Measurements from ENCODE around the gene CTIF. TPM values are rescaled to one million over a fixed set of nuclear protein-coding genes. Genes with fewer than 3 reads are reported as not detected.
"Not testable (repeated sequence)": the region's sequence is repeated elsewhere in the genome, so short reads cannot be mapped to it uniquely, and the experiment has no call there.

The CTIF gene
- total RNA-seq, 1 experiment from 2014 or later = 95.8 TPM

- no peaks in the 10 kb centered on the region for H3K27me3 Mint-ChIP-seq (ENCODE audit: insufficient read depth, unreplicated experiment)
- no TSS peak for BruUV-seq (replicated peaks)
- H3K27ac Mint-ChIP-seq (ENCODE audit: low read depth, unreplicated experiment) = no peak overlapping the region
- CTCF ChIA-PET = interaction anchor here (0.5 to 0.6 kb wide), 3 partner anchors 30 to 1386 kb away, joined by 3 read pairs; no protein-coding TSS in a partner anchor
- TF ChIP-seq CTCF (IDR thresholded peaks at IDR 0.05; ENCODE audit: unreplicated experiment) = no peak
- no peak for DNase-seq (ENCODE audit: unreplicated experiment)
- POLR2A ChIA-PET = no interaction called here
- intact Hi-C loops (cut with micrococcal nuclease) = loop anchor here (10.0 kb wide), 1 partner anchor 421 kb away; no protein-coding TSS in a partner anchor
- peaks cover 21% of the 10 kb centered on the region for H3K36me3 Mint-ChIP-seq (ENCODE audit: insufficient read depth, unreplicated experiment)
- H3K4me3 Mint-ChIP-seq (ENCODE audit: unreplicated experiment) = no peak overlapping the region
- peaks cover 6% of the 10 kb centered on the region for H3K4me1 Mint-ChIP-seq (ENCODE audit: insufficient read depth, unreplicated experiment)
- peaks cover 8% of the 10 kb centered on the region for H3K9me3 Mint-ChIP-seq (ENCODE audit: unreplicated experiment)
Measured at GRCh38 chr18:48645427-48646002, 106.7 kb downstream of the CTIF start.

GRCh38 chr18:48646976-48647375 lies 108.1 kb downstream of the CTIF start:
- H3K4me1 Mint-ChIP-seq (ENCODE audit: insufficient read depth, unreplicated experiment) = no peaks in the 10 kb centered on the region
- H3K36me3 Mint-ChIP-seq (ENCODE audit: insufficient read depth, unreplicated experiment) = peaks cover 18% of the 10 kb centered on the region
- no peak overlapping the region for H3K27ac Mint-ChIP-seq (ENCODE audit: low read depth, unreplicated experiment)
- H3K4me3 Mint-ChIP-seq (ENCODE audit: unreplicated experiment) = no peak overlapping the region
- H3K27me3 Mint-ChIP-seq (ENCODE audit: insufficient read depth, unreplicated experiment) = no peaks in the 10 kb centered on the region
- intact Hi-C loops (cut with micrococcal nuclease) = loop anchor here (10.0 kb wide), 1 partner anchor 422 kb away; no protein-coding TSS in a partner anchor
- DNase-seq (ENCODE audit: unreplicated experiment) = no peak
- no TSS peak for BruUV-seq (replicated peaks)
- H3K9me3 Mint-ChIP-seq (ENCODE audit: unreplicated experiment) = peaks cover 6% of the 10 kb centered on the region
- CTCF ChIA-PET = no interaction called here
- POLR2A ChIA-PET = interaction anchor here (0.7 kb wide), 1 partner anchor 158 kb away, joined by 5 read pairs; no protein-coding TSS in a partner anchor
- no peak for TF ChIP-seq CTCF (IDR thresholded peaks at IDR 0.05; ENCODE audit: unreplicated experiment)

GRCh38 chr18:48649231-48649630 lies 110.4 kb downstream of the CTIF start:
- Mint-ChIP-seq H3K4me3 (ENCODE audit: unreplicated experiment) (no peak overlapping the region), H3K36me3 (ENCODE audit: insufficient read depth, unreplicated experiment) (peaks cover 13% of the 10 kb centered on the region), H3K27me3 (ENCODE audit: insufficient read depth, unreplicated experiment) (no peaks in the 10 kb centered on the region), H3K4me1 (ENCODE audit: insufficient read depth, unreplicated experiment) (no peaks in the 10 kb centered on the region), H3K9me3 (ENCODE audit: unreplicated experiment) (no peaks in the 10 kb centered on the region), H3K27ac (ENCODE audit: low read depth, unreplicated experiment) (no peak overlapping the region)
- no peak for DNase-seq (ENCODE audit: unreplicated experiment)
- BruUV-seq (replicated peaks) = no TSS peak
- TF ChIP-seq CTCF (IDR thresholded peaks at IDR 0.05; ENCODE audit: unreplicated experiment) = no peak
- ChIA-PET POLR2A (no interaction called here), CTCF (interaction anchor here (2.3 kb wide), 1 partner anchor 173 kb away, joined by 8 read pairs; no protein-coding TSS in a partner anchor)
- intact Hi-C loops (cut with micrococcal nuclease) = loop anchor here (10.0 kb wide), 1 partner anchor 424 kb away; no protein-coding TSS in a partner anchor

GRCh38 chr18:48654591-48654990 lies 115.8 kb downstream of the CTIF start:
- H3K9me3 Mint-ChIP-seq (ENCODE audit: unreplicated experiment); H3K36me3 Mint-ChIP-seq (ENCODE audit: insufficient read depth, unreplicated experiment); DNase-seq (ENCODE audit: unreplicated experiment); BruUV-seq (replicated peaks); H3K4me1 Mint-ChIP-seq (ENCODE audit: insufficient read depth, unreplicated experiment); intact Hi-C loops (cut with micrococcal nuclease); POLR2A ChIA-PET; H3K27me3 Mint-ChIP-seq (ENCODE audit: insufficient read depth, unreplicated experiment); H3K4me3 Mint-ChIP-seq (ENCODE audit: unreplicated experiment); H3K27ac Mint-ChIP-seq (ENCODE audit: low read depth, unreplicated experiment); CTCF ChIA-PET: not testable (repeated sequence)

Data from MCF 10A (cell line).